Hepatocyte (in vitro differentiated cells): Measurements from ENCODE around the gene SEZ6L2. TPM values are rescaled to one million over a fixed set of nuclear protein-coding genes. Genes with fewer than 3 reads are reported as not detected.
"Not testable (repeated sequence)": the region's sequence is repeated elsewhere in the genome, so short reads cannot be mapped to it uniquely, and the experiment has no call there.

Source experiments
- DNase-seq: peaks from one replicate; pipeline ENCODE4 v3.0.0-alpha.2; 2016; ENCODE audit warnings: low spot score
- H2AFZ ChIP-seq: fragments of 200-600 bp; sonication (generic); 2 replicates; pipeline ENCODE4 v1.6.0; 2016; ENCODE audit warnings: antibody characterized with exemption, mild to moderate bottlenecking
- H3K27ac ChIP-seq: fragments of 200-600 bp; sonication (generic); 2 replicates; pipeline ENCODE4 v1.5.1; 2016; ENCODE audit warnings: mild to moderate bottlenecking
- H3K27me3 ChIP-seq: fragments of 200-600 bp; sonication (generic); 2 replicates; pipeline ENCODE4 v1.6.1; 2016
- H3K36me3 ChIP-seq: fragments of 200-600 bp; sonication (generic); replicated peaks from 2 replicates; pipeline ENCODE4 v1.5.1; 2016; ENCODE audit warnings: low read depth; ENCODE audit not compliant: insufficient read depth
- H3K4me1 ChIP-seq: fragments of 200-600 bp; sonication (generic); 2 replicates; pipeline ENCODE4 v1.5.1; 2016; ENCODE audit warnings: mild to moderate bottlenecking, moderate library complexity; ENCODE audit not compliant: insufficient read depth
- H3K4me2 ChIP-seq: fragments of 200-600 bp; sonication (generic); 2 replicates; pipeline ENCODE4 v1.6.0; 2016
- H3K4me3 ChIP-seq: fragments of 200-600 bp; sonication (generic); 2 replicates; pipeline ENCODE4 v1.5.1; 2016; ENCODE audit warnings: mild to moderate bottlenecking
- H3K79me2 ChIP-seq: fragments of 200-600 bp; sonication (generic); 2 replicates; pipeline ENCODE4 v1.6.0; 2017; ENCODE audit warnings: mild to moderate bottlenecking
- H3K9me2 ChIP-seq: fragments of 200-600 bp; sonication (generic); replicated peaks from 2 replicates; pipeline ENCODE4 v1.6.0; 2017; ENCODE audit warnings: mild to moderate bottlenecking; ENCODE audit not compliant: insufficient read depth
- H3K9me3 ChIP-seq: fragments of 200-600 bp; sonication (generic); 2 replicates; pipeline ENCODE4 v1.5.1; 2016; ENCODE audit warnings: low read depth, mild to moderate bottlenecking
- H4K20me1 ChIP-seq: fragments of 200-600 bp; sonication (generic); 2 replicates; pipeline ENCODE4 v1.6.0; 2016; ENCODE audit warnings: mild to moderate bottlenecking; ENCODE audit not compliant: insufficient read depth, poor library complexity, severe bottlenecking
- CTCF ChIP-seq: fragments of 200-600 bp; sonication (generic); IDR thresholded peaks from 2 replicates; pipeline ENCODE4 v1.5.1; 2016; ENCODE audit warnings: antibody characterized with exemption, mild to moderate bottlenecking; ENCODE audit not compliant: poor library complexity
- EZH2 ChIP-seq: fragments of 200-600 bp; sonication (generic); IDR thresholded peaks from 2 replicates; pipeline ENCODE4 v1.6.1; 2016; ENCODE audit warnings: antibody characterized with exemption, mild to moderate bottlenecking, borderline replicate concordance
- EZH2phosphoT487 ChIP-seq: fragments of 200-600 bp; sonication (generic); IDR thresholded peaks from one replicate; pipeline ENCODE4 v1.6.1; 2018; ENCODE audit warnings: antibody characterized with exemption, mild to moderate bottlenecking, low read depth, moderate library complexity; ENCODE audit not compliant: unreplicated experiment, severe bottlenecking
- WGBS: methylation state at CpG from one replicate; pipeline ENCODE4 v1.1.6; 2016; ENCODE audit warnings: low lambda C conversion rate; ENCODE audit errors: missing lambda C conversion rate; 5-methylcytosine and 5-hydroxymethylcytosine counted together
- polyA plus RNA-seq: library from polyadenylated mRNA; unstranded; fragments of >200 nt; fragmentation: Nextera tagmentation; extraction: Ambion mirVana; gene quantifications from 2 replicates; pipeline ENCODE4 v1.2.1, GENCODE V29; 2016
- total RNA-seq: library from RNA; depleted of rRNA; stranded (reverse); fragments of >200 nt; gene quantifications from 2 replicates; pipeline ENCODE4 v1.2.3, GENCODE V29; 2014

Gene SEZ6L2
- total and polyA plus RNA-seq, 2 experiments from 2014 or later, result 36.1 to 39.9 TPM

- no peaks in the 10 kb centered on the region for H3K79me2 ChIP-seq
- H3K4me2 ChIP-seq, result peak overlapping the region; percentile 13
- peak; percentile 64 for DNase-seq
- H3K4me3 ChIP-seq, result no peak overlapping the region
- no peaks in the 10 kb centered on the region for H3K27me3 ChIP-seq
- H3K27ac ChIP-seq, result peak overlapping the region; percentile 84
- H3K9me3 ChIP-seq, result no peaks in the 10 kb centered on the region
- no peak for TF ChIP-seq EZH2
- TF ChIP-seq EZH2phosphoT487, result no peak
- TF ChIP-seq CTCF, result no peak
- no peaks in the 10 kb centered on the region for H3K9me2 ChIP-seq
- no peaks in the 10 kb centered on the region for H4K20me1 ChIP-seq
- H2AFZ ChIP-seq, result no peak overlapping the region
- H3K4me1 ChIP-seq, result peaks cover 14% of the 10 kb centered on the region
- no peaks in the 10 kb centered on the region for H3K36me3 ChIP-seq
- 66% methylated on average over 10 of the region's 10 CpGs for WGBS
These were observed 7.6 kb downstream of the SEZ6L2 start for GRCh38 chr16:29891525-29892457.

GRCh38 chr16:29889372-29889771 is 10.0 kb downstream of the SEZ6L2 start:
- not testable (repeated sequence) for H3K36me3 ChIP-seq, H3K9me3 ChIP-seq, H3K27ac ChIP-seq, DNase-seq, H3K27me3 ChIP-seq, H3K9me2 ChIP-seq, H3K4me3 ChIP-seq, H3K4me2 ChIP-seq, H3K79me2 ChIP-seq, H4K20me1 ChIP-seq, H2AFZ ChIP-seq
- 100% methylated on average over 3 of the region's 3 CpGs for WGBS
- H3K4me1 ChIP-seq, result peaks cover 14% of the 10 kb centered on the region

- H3K27ac ChIP-seq, result no peak overlapping the region
- TF ChIP-seq EZH2phosphoT487, result no peak
- TF ChIP-seq CTCF, result no peak
- no peaks in the 10 kb centered on the region for H3K36me3 ChIP-seq
- H3K27me3 ChIP-seq, result no peaks in the 10 kb centered on the region
- no peaks in the 10 kb centered on the region for H3K79me2 ChIP-seq
- no peaks in the 10 kb centered on the region for H3K9me2 ChIP-seq
- H3K9me3 ChIP-seq, result no peaks in the 10 kb centered on the region
- 88% methylated on average over 6 of the region's 6 CpGs for WGBS
- no peak overlapping the region for H3K4me3 ChIP-seq
- H4K20me1 ChIP-seq, result no peaks in the 10 kb centered on the region
- no peaks in the 10 kb centered on the region for H3K4me1 ChIP-seq
- H2AFZ ChIP-seq, result no peak overlapping the region
- no peak overlapping the region for H3K4me2 ChIP-seq
- no peak for DNase-seq
These were observed 15.4 kb downstream of the SEZ6L2 start for GRCh38 chr16:29883987-29884386.

GRCh38 chr16:29881050-29881449 is 18.3 kb downstream of the SEZ6L2 start:
- Histone ChIP-seq H3K9me3 (no peaks in the 10 kb centered on the region), H3K9me2 (no peaks in the 10 kb centered on the region), H3K4me3 (no peak overlapping the region), H3K27me3 (peaks cover 17% of the 10 kb centered on the region), H3K27ac (no peak overlapping the region), H3K79me2 (no peaks in the 10 kb centered on the region), H3K4me2 (no peak overlapping the region), H3K4me1 (no peaks in the 10 kb centered on the region), H3K36me3 (no peaks in the 10 kb centered on the region), H4K20me1 (no peaks in the 10 kb centered on the region), H2AFZ (no peak overlapping the region)
- TF ChIP-seq EZH2phosphoT487, result no peak
- no peak for TF ChIP-seq EZH2
- TF ChIP-seq CTCF, result no peak
- no peak for DNase-seq
- 96% methylated on average over 3 of the region's 3 CpGs for WGBS
